CMK (cell line): ENCODE measurements around the gene DNMBP.
A peak's percentile ranks its signal among the peaks of the same experiment; 100 is the strongest.
"Not testable (repeated sequence)": the region's sequence is repeated elsewhere in the genome, so short reads cannot be mapped to it uniquely, and the experiment has no call there.

ENCODE experiments used
- DNase-seq: peaks from one replicate; pipeline ENCODE4 v3.0.0-alpha.2; 2010; ENCODE audit warnings: low read depth

DNMBP gene

DNA sequence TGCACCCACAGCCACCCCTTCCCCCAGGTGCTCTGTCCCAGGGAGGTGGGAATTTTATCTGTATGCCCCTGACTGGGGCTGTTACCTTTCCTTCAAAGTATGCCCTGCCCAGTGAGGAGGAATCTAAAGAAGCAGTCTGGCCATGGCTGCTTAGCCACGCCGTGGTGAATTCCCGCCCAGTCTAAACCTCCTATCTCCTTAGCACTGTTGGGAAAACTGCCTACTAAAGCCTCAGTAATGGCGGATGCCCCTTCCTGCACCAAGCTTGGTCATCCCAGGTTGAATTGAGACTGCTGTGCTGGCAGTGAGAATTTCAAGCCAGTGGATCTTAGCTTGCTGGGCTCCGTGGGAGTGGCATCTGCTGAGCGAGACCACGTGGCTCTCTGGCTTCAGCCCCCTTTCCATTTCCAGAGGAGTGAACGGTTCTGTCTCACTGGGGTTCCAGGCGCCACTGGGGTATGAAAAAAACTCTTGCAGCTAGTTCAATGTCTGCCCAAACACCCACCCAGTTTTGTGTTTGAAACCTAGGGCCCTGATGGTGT, 140.1 kb downstream of the DNMBP start:
- no peak for DNase-seq

DNA sequence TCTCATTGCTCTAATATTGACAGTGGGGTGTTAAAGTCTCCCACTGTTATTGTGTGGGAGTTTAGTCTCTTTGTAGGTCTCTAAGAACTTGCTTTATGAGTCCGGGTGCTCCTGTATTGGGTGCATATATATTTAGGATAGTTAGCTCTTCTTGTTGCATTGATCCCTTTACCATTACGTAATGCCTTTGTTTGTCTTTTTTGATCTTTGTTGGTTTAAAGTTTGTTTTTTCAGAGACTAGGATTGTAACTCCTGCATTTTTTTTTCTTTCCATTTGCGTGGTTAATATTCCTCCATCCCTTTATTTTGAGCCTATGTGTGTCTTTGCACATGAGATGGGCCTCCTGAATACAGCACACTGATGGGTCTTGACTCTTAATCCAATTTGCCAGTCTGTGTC, 142.5 kb downstream of the DNMBP start:
- not testable (repeated sequence) for DNase-seq

DNA sequence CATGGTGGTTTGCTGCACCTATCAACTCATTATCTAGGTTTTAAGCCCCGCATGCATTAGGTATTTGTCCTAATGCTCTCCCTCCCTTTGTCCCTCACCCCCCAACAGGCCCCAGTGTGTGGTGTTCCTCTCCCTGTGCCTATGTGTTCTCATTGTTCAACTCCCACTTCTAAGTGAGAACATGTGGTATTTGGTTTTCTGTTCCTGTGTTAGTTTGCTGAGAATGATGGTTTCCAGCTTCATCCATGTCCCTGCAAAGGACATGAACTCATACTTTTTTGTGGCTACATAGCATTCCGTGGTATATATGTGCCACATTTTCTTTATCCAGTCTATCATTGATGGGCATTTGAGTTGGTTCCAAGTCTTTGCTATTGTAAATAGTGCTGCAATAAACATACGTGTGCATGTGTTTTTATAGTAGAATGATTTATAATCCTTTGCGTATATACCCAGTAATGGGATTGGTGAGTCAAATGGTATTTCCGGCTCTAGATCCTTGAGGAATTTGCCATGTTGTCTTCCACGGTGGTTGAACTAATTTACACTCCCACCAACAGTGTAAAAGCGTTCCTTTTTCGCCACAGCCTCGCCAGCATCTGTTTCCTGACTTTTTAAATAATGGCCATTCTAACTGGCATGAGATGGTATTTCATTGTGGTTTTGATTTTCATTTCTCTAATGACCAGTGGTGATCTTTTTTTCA, 146.1 kb downstream of the DNMBP start:
- not testable (repeated sequence) for DNase-seq

DNA sequence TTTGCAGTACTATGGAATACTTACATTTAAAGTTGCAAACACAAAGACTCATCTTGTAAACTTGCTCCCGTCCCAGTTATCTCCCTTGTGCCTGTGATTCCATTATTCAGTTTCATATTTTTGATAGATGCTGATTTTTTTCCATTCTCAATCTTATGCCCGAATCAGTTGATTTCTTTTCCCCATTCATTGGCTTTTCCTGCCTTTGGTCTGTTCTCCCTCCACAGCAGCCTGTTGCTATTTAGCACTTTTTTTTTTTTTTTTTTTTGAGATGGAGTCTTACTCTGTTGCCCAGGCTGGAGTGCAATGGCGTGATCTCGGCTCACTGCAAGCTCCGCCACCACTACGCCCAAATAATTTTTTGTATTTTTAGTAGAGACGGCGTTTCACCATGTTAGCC, 149.3 kb downstream of the DNMBP start:
- no peak for DNase-seq

DNA sequence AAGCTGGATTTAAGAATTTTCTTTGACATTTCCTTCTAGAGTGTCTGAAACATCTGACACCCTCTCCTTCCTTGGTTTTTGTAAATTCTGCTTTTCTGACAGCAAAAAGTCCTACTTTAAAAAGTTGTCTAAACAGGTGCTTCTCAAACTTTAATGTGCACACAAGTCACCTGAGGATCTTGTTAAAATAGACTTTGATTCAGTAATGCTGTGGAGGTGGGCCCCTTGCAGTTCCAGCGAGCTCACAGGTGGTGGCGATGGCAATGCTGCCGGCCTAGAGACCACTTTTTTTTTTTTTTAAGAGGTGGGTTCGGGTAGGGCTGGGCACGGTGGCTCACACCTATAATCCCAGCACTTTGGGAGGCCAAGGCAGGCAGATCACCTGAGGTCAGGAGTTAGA, 150.2 kb downstream of the DNMBP start:
- no peak for DNase-seq

DNA sequence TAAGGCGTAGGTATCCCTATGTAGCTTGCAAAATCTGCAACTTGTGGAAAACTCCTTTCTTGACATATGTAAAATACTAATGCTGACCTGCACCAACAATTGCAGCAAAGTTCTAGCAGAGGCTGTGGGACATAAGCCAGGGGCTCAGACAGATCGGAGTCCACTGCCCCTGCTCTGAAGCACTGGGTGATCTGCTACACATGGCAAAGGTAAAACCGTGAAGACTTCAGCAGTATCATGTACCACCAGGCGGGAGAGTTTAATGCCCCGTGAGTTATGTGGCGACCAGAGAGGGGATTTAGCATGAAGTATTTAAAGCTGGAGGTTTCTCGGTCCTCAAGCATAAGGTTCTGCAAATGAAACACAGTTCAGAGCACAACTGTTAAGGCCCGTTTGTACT, 150.9 kb downstream of the DNMBP start:
- no peak for DNase-seq

DNA sequence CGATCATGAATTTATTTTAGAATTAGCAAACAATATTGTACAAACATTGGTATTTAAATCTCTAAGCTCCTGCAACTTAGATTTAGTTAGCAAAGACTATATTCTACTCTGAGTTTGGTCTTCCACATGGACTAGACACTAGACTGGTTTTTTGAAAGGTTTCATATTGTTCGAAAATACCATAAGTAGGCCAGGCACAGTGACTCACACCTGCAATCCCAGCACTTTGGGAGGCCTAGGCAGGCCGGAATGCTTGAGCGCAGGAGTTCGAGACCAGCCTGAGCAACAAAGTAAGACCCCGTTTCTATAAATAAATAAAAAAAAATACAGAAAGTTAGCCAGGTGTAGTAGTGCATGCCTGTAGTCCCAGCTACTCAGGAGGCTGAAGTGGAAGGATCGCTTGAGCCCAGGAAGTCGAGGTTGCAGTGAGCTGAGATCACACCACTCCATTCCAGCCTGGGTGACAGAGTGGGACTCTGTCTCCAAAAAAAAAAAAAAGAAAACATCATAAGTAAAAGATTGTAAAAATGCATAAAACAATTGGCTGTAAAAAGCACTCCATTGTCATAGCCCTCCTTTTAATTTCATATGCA, 154.2 kb downstream of the DNMBP start:
- DNase-seq: no peak

DNA sequence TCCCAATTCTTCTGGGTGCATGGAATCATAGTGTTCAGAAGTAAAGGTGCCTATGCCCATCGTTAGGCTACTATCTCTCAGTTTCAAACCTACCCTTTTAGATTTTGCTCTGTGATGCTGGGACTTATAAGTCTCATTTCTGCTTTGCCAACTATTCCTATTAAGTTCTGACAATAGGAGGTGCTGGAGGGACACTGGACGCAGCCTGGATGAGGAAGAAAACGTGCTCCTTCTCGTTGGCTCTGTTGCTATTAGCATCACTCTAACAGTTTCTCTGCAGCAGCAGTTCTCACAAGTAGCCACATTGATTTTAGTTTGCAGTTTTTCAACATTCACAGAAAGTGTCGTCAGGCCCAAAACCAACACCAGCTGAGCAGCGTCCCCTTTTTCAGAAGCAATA, 154.9 kb downstream of the DNMBP start:
- DNase-seq: no peak

DNA sequence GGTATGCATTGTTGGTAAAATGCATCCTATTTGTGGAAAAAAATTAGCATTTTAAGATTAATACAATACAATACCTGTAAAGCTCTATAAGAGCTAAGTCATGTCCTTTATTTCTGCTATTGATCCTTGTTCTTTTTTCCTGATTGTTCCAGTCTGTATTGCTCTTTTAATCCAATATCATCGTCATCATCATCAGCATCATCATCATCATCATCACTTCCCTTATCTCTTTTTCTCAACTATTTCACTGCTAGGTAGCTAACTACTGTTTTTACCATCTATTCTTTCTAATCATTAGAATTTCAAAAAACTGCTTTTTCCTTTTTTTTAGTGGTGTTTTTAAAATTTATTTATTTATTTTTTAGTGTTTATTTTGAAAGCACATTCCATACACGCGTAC, 156.1 kb downstream of the DNMBP start:
- no peak for DNase-seq

DNA sequence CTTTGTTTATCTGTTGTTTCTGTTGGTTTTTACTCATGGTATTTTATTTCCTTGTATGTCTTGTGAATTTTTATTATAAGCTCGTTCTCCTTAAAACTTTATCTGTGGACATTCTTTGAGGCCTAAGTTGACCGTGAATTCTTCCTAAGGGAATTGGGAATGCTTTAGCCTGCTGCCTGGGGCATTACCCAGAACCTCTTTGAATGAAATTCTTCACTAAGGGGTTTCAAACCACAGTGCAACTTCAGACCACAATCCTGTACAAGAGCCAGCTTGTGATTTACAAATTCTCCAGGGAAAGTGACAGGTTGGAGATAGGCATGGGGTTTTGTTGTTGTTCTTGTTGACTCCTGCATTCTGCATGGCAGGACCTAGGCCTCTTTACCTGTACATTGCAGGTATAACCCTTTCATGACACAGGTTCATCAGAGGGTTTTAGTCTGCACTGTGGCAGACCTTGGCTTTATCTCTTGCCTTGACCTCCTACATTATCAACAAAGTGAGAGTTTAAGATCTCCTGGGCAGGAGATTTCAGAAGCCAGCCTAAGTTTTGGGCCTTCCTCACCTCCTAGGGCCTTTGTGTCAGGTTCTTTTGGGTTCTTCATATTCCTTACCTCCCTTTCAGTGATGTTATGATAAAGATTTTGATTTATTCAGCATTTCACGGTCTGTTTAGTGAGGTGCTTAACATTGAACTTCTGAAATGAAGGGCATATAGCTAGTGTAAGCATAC, 157.1 kb downstream of the DNMBP start:
- DNase-seq: no peak

DNA sequence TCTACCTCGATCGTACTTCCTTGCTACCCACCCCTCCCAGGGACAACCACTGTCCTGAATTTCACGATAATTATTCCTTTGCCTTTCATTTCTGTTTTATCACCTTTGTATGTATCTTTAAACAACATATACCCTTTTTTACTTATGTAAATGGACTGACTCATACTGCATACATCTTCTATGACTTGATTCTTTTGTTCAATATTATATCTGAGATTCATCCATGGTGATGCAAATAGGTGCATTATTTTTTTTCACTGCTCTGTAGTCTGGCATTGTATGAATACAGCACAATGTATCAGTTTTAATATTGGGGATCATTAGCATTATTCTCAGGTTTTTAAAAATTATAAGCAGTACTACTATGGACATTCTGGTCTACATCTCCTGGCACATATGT, 157.9 kb downstream of the DNMBP start:
- no peak for DNase-seq

DNA sequence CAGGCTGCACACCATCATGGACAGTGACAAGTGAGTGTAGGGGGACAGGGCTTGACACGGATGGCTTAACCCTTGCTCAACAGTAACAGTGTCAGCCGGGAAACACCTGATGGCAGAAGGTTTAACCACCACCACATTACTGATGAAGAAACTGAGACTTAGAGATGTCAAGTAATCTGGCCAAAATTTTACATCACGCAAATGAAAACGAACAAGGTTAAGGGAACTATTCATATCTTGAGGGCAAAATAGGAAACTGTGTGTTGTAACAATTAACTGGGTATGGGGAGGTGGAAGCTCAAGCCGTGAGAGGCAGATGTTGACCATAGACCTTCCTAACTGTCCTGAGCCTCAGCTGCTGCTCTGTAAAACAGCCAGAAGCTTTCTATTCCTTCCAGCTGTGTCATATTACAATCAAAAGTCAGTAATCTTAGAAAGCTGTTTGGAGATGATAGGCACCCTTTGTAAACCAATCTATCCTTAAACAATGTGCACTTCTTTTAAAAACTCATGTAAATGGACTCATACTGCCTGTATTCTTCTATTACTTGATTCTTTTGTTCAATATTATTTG, 158.9 kb downstream of the DNMBP start:
- no peak for DNase-seq

DNA sequence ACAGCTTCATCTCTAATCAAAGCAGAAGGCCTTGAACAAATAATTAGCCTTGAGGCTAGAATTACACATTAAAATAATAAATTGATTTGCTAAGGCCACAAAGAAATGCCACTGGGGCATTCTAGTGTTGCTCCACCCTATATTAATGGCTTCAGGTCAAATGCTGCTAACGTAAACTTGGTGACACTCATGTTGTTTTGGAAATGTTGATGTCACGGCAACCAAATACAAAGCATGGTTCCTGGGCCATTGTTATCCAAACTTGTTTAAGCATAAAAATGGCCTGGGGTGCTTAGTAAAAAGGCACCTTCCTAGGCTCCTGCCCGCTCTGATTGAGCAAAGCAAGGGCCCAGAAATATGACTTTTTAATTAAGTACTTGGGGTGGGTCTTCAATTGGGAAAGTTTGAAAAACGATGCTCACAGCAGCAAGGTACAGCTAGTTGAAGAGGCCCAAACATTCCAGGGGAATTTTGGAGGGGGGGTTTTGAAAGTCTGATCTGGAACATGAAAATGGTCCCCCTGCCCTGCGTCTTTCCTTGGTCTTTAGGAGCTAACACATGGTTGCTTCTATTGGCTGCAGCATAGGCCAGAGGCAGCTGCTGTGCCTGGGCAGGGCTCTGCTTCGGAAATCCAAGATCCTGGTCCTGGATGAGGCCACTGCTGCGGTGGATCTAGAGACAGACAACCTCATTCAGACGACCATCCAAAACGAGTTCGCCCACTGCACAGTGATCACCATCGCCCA, 159.6 kb downstream of the DNMBP start:
- DNase-seq: no peak

DNA sequence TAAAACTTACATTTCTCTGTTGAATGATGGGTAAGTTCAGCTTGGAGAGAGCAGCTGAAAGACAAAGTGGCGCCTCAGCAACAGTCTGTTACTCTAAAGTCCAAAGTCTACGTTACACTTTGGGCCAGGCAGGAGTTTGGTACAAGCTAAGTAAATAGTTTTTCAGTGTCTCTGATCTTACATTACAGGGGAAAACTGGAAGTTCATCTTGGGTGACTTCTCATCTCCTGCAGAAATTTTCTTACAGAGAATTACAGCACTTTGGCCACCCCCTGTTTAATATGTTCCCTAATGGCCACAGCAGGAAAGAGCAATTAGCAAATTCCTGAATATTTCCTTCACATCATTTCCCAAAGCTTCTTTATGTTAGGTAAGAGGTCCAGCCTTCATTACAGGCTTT, 160.2 kb downstream of the DNMBP start:
- DNase-seq: no peak

DNA sequence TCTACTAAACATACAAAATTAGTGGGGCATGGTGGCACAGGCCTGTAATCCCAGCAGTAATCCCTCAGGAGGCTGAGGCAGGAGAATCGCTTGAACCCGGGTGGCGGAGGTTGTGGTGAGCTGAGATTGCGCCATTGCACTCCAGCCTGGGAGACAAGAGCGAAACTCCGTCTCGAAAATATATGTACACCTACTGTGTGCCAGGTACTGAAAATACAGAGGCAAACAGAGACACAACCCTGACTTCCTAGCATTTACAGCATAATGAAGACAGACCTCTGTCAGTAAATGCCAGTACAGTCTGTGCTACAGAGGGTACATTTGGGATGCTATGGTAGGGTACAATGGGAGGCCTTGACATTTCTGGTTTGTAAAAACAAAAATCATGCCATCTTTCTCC, 160.7 kb downstream of the DNMBP start:
- DNase-seq: no peak

DNA sequence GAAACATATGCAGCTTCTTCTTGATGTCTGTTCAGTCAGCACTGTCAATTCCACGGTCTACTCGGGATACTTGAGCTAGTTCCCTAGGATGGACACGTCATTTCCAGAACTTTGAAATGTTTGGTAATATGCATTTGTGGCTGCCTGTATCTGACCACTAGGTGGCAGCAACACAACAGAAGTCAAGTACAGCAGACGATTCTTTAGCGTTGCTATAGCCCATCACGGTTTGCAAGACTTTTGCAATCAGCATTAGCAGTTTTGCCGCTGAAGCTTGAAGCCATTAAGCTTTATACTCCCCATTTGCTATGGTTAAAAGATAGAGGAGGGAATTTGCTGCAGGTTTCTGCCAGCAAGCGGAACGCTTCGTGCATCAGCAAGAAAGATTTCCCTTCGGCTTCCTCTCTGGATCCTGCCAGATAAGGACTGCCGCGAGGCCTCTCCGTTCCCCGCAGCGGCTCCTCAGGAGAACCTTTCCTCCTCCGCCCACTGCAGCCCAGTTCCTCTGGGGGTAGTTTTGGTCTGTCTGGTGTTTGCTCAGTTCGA, 163.8 kb downstream of the DNMBP start:
- peak; percentile 66 for DNase-seq

DNA sequence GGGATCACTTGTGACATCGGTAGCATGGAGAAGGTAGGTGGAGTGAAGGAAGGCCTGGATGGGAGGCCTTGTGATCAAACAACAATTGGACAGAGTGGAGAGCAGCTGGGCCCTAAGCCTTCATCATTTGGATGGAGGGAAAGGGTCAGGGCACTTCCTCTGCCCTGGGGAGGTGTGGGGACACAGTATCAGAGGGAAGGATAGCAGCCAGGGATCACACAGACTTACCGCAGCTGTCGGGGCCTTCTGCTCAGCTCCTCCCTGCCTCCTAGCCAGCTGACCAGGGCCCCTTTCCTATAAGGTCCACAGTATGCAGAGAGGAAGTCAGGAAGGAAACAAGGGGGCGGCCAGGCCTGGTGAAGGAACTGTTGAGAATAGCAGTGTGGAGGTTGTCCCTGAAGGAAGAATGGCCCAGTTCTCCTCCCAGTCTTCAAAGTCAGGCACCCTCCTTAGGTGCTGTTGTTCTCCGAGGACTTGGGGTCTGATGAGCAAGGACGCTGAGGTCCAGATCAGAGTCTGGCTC, 165.3 kb downstream of the DNMBP start:
- DNase-seq: no peak

DNA sequence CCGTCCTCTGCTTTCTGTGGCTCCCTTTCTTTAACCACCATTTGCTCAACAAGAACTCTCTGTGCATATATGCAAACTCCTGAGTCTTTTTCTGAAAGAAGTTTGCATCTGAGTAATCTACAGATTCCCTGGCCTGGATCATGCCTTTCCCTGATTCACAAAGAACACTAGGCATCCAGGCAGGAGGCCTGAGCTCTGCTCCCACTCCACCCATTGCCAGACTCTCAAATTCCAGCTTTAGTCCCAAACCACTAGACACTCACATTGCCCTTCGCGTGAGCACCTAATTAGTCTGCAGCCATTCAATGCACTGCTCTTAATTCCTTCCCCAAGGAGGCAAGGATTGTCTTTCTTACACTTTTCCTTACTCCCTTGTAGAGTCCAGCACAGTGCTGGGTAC, 166.4 kb downstream of the DNMBP start:
- DNase-seq: no peak

DNA sequence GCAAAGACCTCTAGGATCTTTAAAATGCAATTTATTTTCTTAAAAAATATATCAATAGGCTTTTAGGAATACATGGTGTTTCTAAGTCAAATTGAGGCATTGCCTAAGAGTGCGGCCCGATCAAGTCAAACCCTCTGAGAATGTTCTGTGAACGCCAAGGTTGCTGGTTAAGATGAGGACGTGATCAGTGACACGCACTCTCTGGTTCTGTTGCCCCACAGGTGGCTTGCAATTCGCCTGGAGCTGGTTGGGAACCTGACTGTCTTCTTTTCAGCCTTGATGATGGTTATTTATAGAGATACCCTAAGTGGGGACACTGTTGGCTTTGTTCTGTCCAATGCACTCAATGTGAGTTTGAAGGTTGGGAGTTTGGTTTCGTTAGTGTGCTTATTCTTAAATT, 168.0 kb downstream of the DNMBP start:
- DNase-seq: no peak

DNA sequence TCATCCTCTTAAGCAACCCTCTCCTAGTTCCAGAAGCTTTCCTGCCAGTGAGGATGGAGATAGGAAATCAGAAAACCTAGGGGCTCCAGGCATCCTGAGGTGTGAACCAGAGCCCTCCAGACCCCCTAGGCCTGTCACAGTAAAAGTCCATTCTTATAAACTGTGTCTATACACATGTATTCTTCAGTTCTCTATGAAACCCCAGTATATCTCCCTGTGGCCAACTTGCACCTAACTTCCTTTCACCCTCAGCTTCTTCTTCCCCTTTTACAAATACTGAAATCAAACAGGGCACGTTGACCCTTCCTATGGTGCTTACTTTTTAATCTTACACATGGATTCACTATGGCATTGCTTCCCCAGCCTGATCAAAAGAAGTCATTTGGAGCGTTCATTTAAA, 168.9 kb downstream of the DNMBP start:
- DNase-seq: not testable (repeated sequence)

DNA sequence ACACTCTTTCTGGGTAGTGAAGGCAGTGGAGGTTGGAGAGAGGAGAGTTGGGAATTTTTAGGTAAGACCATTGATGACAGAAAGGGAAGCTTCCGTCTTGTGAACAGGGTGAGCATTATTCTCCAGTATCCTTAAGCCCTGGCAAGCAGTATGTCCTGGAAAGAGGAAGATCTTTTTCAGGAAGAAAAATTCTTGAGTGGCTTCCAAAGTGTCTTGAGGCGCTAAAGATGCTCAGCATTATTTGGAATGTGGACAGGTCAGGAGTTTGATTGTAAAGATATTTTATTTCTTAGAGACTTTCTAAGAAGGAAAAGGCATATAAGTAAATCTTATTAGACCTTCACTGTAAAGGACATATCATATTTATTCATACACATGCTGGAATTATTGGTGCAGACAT, 173.0 kb downstream of the DNMBP start:
- no peak for DNase-seq

DNA sequence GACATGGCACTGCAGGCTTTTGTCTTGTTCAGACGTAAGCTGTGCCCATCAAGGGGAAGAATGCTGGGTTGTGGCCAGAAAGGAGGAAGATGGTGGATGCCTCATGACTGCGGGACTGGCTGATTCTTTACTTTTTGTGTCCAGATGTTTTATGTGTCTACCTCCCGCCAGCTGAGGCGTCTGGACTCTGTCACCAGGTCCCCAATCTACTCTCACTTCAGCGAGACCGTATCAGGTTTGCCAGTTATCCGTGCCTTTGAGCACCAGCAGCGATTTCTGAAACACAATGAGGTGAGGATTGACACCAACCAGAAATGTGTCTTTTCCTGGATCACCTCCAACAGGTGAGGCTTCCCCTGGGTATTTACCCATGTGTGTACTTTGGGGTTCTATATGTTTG, 173.8 kb downstream of the DNMBP start:
- no peak for DNase-seq
